GM12892 (cell line): ENCODE measurements around the gene MED14.

ENCODE experiments used
- POLR2A ChIP-seq: IDR thresholded peaks from 2 replicates; pipeline ENCODE4 v1.6.1; 2011; ENCODE audit warnings: low read depth, low read length, control low read depth
- POLR2AphosphoS5 ChIP-seq: IDR thresholded peaks from 2 replicates; pipeline ENCODE4 v1.6.1; 2011; ENCODE audit warnings: low read depth, low read length, control low read depth

- TF ChIP-seq POLR2A (no peak), POLR2AphosphoS5 (no peak)
These were observed 46.4 kb downstream of the MED14 start for GRCh38 chrX:40688929-40689328.
